Skeletal muscle satellite cell (primary cell): ENCODE measurements around the gene GASK1A.
"Not testable (repeated sequence)": the region's sequence is repeated elsewhere in the genome, so short reads cannot be mapped to it uniquely, and the experiment has no call there.

Experiments
- H3K27me3 ChIP-seq: 2 replicates; pipeline ENCODE4 v1.7.0; 2013; ENCODE audit warnings: low read length; ENCODE audit not compliant: control insufficient read depth, insufficient read depth
- H3K36me3 ChIP-seq: 2 replicates; pipeline ENCODE4 v1.7.0; 2013; ENCODE audit warnings: mild to moderate bottlenecking, control low read depth, low read length; ENCODE audit not compliant: insufficient read depth
- H3K4me1 ChIP-seq: 2 replicates; pipeline ENCODE4 v1.7.0; 2013; ENCODE audit warnings: low read length; ENCODE audit not compliant: control insufficient read depth, insufficient read depth
- H3K4me2 ChIP-seq: 2 replicates; pipeline ENCODE4 v1.7.0; 2013; ENCODE audit warnings: mild to moderate bottlenecking, low read length
- H3K4me3 ChIP-seq: 2 replicates; pipeline ENCODE4 v1.7.0; 2013; ENCODE audit warnings: low read length
- H3K9ac ChIP-seq: 2 replicates; pipeline ENCODE4 v1.7.0; 2013; ENCODE audit warnings: mild to moderate bottlenecking, low read depth, low read length, moderate library complexity
- H3K9me3 ChIP-seq: replicated peaks from 2 replicates; pipeline ENCODE4 v1.7.0; 2013; ENCODE audit warnings: mild to moderate bottlenecking, control low read depth, low read length

GASK1A gene

DNA sequence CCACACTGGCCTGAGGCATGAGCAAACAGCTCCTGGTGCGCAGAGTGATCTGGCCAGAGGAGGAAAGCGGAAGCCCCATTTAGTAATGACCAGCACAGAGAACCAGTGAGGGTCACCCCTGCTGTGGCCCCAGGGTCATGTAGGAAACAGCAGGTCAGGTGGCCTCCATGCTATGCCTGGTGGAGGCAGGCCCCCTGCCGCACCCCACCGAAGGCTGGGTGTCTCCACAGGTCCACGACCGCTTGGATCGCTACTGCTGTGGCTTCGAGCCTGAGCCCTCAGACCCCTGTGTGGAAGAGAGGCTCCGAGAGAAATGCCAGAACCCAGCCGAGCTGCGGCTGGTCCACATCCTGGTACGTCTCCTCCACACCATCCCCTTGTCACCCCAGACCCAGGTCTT is 74.2 kb downstream of the GASK1A start:
- H3K4me2 ChIP-seq = no peak overlapping the region

DNA sequence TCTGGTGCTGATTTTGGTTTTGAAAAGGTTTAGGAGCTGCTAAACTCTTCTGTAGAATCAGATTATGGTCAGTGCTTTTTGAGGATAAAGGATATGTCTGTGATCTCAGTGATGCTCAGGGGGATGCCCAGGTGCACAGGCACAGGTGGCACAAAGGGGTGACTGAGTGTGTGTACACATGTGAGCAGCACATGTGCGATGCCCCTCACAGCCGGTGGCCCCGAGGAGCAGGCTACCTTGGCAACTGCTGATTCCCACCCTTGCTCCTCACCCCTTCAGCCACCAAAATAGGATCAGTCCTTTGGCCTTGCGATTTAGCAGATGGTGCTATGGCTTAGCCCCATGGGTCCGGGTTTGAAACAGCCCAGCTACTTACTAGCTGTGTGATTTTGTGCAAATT is 75.6 kb downstream of the GASK1A start:
- H3K36me3 ChIP-seq = no peaks in the 10 kb centered on the region
- no peak overlapping the region for H3K4me3 ChIP-seq
- H3K27me3 ChIP-seq = peaks cover 14% of the 10 kb centered on the region
- H3K9ac ChIP-seq = no peak overlapping the region
- H3K4me2 ChIP-seq = no peak overlapping the region
- no peaks in the 10 kb centered on the region for H3K4me1 ChIP-seq
- no peaks in the 10 kb centered on the region for H3K9me3 ChIP-seq

More for the DNA sequence above, 74.2 kb downstream of the GASK1A start:
- no peaks in the 10 kb centered on the region for H3K36me3 ChIP-seq
- H3K9ac ChIP-seq = no peak overlapping the region
- no peak overlapping the region for H3K4me3 ChIP-seq
- H3K9me3 ChIP-seq = no peaks in the 10 kb centered on the region
- no peaks in the 10 kb centered on the region for H3K4me1 ChIP-seq
- peaks cover 14% of the 10 kb centered on the region for H3K27me3 ChIP-seq

DNA sequence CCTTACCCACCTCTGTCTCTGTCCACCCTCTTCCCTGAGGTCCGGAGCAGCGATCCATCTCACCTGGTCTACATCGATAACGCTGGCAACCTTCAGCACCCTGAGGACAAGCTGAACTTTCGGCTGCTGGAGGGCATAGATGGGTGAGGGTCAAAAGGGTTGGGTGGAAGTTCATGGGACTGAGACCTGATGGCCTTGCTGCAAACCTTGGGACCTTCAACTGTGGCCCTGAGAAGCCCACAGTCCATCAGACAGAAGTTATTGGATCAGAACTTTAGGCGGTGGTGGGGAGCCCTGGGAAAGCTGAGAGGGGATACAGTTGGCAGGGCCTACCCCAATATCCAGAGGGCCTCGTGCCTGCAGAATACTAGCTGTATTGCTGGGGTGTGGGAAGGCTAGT is 76.3 kb downstream of the GASK1A start:
- H3K4me3 ChIP-seq = no peak overlapping the region
- no peak overlapping the region for H3K4me2 ChIP-seq
- no peaks in the 10 kb centered on the region for H3K9me3 ChIP-seq
- no peaks in the 10 kb centered on the region for H3K4me1 ChIP-seq
- H3K9ac ChIP-seq = no peak overlapping the region
- H3K36me3 ChIP-seq = no peaks in the 10 kb centered on the region
- peaks cover 14% of the 10 kb centered on the region for H3K27me3 ChIP-seq

DNA sequence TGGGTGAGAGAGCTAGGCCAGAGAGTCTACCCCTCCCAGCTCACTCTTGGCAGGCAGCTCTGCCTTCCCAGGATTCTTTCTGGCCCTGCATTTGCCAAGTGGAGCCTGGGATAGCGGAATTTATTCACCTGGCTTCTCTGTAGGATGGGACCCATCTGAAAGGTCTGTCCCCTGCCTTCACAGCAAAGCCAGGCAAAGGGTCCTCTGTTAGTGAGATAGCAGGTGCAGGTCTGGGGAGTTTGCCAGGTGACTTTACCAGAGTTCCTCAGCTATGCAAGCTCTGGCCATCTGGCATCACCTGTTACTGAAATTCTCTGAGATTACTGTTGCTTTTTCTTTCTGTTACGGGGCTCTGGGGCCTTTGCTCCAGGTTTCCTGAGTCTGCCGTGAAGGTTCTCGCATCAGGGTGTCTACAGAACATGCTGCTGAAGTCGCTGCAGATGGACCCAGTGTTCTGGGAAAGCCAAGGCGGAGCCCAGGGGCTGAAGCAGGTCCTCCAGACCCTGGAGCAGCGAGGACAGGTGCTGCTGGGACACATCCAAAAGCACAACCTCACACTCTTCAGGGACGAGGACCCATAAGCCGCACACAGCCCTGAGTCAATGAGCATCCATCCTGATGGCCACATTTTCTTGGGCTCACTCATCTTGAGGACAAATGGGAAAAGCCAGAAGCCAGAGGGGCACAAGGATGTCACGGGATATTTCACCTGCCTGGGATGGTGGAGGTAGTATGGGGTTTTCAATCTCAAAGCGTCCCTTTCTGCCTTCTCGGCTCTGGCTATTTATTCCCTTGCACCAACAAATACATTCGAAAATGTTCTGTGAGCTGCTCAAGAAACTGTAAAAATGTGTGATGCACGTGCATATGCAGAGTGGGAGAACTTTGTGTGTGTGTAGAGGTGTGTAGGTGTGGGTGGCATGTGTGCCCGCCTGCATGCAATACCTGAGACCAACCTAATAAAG is 77.0 kb downstream of the GASK1A start:
- H3K4me1 ChIP-seq = no peaks in the 10 kb centered on the region
- no peak overlapping the region for H3K4me2 ChIP-seq
- H3K9ac ChIP-seq = no peak overlapping the region
- H3K36me3 ChIP-seq = no peaks in the 10 kb centered on the region
- no peaks in the 10 kb centered on the region for H3K9me3 ChIP-seq
- H3K27me3 ChIP-seq = peaks cover 15% of the 10 kb centered on the region
- no peak overlapping the region for H3K4me3 ChIP-seq

DNA sequence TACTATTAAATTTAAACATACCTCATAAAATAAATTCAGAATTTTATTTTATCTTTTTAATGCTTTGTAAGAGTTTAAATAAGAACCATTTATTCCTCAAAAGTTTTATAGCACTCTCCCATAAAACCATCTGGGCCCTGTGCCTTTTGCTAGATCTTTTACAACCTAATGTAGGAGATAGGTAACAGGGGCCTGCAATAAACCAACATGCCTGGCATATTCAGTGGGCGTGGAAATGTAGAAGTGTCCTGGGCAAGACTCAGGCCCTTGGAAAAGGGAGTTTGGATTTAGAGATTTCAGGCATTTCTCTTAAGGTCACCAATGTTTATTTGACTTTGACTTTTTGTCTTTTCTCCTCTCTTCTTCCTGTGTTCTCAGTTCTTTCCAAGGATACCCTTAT is 80.3 kb downstream of the GASK1A start:
- H3K4me3 ChIP-seq = no peak overlapping the region
- no peak overlapping the region for H3K4me2 ChIP-seq
- H3K9ac ChIP-seq = no peak overlapping the region
- H3K36me3 ChIP-seq = no peaks in the 10 kb centered on the region
- no peaks in the 10 kb centered on the region for H3K9me3 ChIP-seq
- no peaks in the 10 kb centered on the region for H3K4me1 ChIP-seq
- peaks cover 16% of the 10 kb centered on the region for H3K27me3 ChIP-seq

DNA sequence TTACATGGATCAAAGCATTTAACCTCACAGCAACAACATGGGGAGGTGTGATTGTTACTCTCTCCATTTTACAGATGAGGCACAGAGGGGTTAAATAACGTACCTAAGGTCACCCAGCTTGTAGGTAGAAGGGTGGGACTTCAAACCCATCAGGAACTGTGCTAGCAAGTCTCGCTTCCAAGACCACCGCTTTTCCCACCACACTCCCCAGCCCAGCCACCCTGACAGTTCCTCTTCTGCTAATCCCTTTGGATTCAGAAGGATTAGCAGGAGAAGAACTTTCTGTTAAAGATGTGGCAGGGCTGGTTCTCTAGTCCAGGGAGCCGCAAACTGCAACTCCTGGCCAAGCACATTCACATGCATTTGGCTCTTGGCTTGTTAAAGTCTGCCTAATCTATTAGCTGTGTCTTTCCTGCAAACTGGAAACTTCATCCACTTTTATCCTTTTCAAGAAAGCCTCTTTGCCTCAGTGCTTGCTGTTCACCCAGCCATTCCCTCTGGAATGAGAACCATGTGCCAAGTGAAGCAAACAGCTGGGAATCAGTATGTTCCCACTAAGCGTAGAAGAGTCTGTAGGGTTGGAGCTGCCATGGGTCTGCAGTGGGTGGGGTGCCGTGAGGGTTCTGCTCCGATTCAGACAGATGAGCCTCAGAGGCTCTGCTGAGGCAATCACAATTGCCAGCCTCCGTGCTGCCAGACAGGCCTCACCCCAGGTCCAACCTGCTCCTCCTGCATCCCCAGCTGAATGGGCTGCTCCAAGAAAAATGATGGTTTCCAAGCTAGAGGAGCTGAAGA is 82.2 kb downstream of the GASK1A start:
- Histone ChIP-seq H3K4me1 (no peaks in the 10 kb centered on the region), H3K4me2 (no peak overlapping the region)

DNA sequence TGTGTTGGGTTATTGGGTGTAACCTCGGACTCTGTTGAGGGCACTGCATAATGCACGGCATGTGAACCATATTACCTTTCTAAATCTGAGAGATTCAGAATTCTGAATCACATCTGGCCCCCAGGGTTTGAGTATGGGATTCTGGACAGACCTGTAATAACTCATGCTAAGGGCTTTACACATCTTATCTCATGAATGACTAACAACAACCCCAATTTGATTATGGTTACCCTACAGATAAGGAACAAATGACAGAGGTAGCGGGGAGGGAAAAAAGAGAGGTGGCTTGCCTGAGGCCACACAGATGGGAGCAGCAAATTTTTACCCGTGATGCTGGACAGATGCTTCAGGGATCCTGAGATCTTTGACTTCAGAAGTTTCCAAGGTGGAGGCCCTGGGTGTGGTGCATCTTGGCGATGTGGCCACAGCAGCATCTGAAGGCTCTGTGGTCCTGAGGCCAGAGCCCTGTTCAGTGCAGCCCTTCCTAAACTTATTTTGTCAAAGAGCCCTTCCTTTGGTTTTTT is 83.0 kb downstream of the GASK1A start:
- Histone ChIP-seq H3K4me3 (no peak overlapping the region), H3K9me3 (no peaks in the 10 kb centered on the region), H3K4me1 (no peaks in the 10 kb centered on the region), H3K36me3 (no peaks in the 10 kb centered on the region), H3K4me2 (no peak overlapping the region), H3K27me3 (peaks cover 16% of the 10 kb centered on the region), H3K9ac (no peak overlapping the region)

More for the DNA sequence above, 82.2 kb downstream of the GASK1A start:
- Histone ChIP-seq H3K27me3 (peaks cover 16% of the 10 kb centered on the region), H3K4me3 (no peak overlapping the region), H3K36me3 (no peaks in the 10 kb centered on the region), H3K9me3 (no peaks in the 10 kb centered on the region), H3K9ac (no peak overlapping the region)

DNA sequence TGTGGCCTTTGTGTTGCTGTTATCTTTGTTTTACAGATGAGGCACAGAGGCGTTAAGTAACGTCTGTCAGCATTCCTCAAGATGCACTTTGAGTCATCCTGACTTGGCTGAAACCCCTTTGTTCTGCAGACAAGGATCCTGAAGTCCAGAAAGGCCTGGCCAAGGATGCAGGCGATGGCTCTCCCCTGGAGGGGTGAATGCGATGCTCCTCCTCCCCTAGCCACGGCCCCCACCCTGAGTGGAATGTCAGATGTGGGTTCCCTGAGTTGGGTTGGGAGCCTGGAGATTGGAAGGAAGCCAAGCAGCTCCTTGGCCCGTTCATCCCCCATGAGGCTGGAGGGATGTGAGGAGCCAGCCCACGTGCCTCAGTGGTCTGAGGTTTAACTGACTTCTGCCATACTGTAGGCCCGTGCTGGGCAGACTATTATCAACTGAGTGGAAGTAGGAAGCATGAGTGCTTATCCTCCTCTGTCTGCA is 83.5 kb downstream of the GASK1A start:
- Histone ChIP-seq H3K4me2 (no peak overlapping the region), H3K9ac (no peak overlapping the region), H3K4me3 (no peak overlapping the region), H3K36me3 (no peaks in the 10 kb centered on the region), H3K27me3 (peaks cover 11% of the 10 kb centered on the region), H3K4me1 (no peaks in the 10 kb centered on the region), H3K9me3 (no peaks in the 10 kb centered on the region)

DNA sequence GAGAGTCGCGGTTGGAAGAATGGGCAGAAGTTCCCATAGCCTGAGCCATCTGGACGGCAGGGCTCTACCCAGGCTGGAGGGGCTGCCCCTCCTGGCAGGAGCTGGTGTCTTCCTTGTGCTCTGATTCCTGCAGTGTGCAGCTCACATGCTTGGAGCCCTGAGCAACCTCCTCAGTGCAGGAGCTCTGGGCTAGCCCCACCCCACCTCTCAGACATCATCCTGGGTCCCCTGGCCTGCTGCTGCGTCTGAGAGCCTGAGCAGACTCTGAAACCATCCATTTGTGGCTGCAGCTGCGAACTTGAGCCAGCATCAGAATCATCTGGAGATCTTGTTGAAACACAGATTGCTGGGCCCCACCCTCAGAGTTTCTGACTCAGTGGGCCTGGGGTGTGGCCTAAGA is 84.0 kb downstream of the GASK1A start:
- Histone ChIP-seq H3K27me3 (peaks cover 11% of the 10 kb centered on the region), H3K9me3 (no peaks in the 10 kb centered on the region), H3K36me3 (no peaks in the 10 kb centered on the region), H3K9ac (no peak overlapping the region), H3K4me1 (no peaks in the 10 kb centered on the region), H3K4me2 (no peak overlapping the region), H3K4me3 (no peak overlapping the region)

DNA sequence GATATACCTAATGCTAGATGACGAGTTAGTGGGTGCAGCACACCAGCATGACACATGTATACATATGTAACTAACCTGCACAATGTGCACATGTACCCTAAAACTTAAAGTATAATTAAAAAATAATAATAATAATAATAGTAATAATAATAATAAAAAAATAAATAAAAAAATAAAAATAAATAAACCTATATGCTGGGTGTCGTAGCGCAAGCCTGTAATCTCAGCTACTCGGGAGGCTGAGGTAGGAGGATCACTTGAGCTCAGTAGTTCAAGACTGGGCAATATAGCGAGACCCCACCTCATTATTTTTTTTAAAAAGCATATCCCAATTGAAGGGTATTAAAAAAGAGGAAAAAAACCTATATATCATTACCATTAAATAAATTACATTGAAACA is 91.6 kb downstream of the GASK1A start:
- H3K9ac ChIP-seq = not testable (repeated sequence)

DNA sequence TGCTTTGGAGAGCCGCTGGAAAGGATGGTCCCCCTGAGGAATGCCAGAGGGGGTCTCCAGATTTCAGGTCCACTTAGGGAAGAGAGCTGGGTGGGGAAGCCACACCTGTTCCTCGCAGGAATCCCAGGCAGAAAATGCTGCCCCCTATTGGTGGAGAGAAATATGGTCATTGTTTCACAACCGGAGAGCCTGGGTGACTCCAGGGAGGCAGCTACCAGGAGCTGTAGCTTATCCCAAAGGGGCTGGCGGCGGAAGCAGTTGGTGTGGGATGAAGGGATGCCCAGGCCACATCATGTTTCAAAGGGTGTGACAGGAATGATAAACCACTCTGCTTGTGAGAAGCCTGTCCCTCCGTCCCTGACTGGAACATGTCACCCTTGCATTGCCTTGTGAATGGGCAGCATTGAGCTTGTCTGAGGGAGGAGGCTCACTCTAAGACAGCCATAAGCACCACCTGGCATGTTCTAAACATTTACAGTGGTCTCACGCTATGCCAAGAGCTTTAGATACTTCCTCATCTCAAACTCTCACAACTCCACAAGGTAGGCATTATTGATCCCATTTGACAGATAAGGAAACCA is 92.3 kb downstream of the GASK1A start:
- Histone ChIP-seq H3K4me3 (no peak overlapping the region), H3K9me3 (no peaks in the 10 kb centered on the region), H3K4me2 (no peak overlapping the region), H3K4me1 (no peaks in the 10 kb centered on the region), H3K36me3 (no peaks in the 10 kb centered on the region), H3K27me3 (no peaks in the 10 kb centered on the region), H3K9ac (no peak overlapping the region)

More for the DNA sequence above, 91.6 kb downstream of the GASK1A start:
- not testable (repeated sequence) for H3K4me2 ChIP-seq, H3K9me3 ChIP-seq, H3K27me3 ChIP-seq, H3K36me3 ChIP-seq, H3K4me3 ChIP-seq, H3K4me1 ChIP-seq
